Activated CD4-positive, alpha-beta T cell treated with anti-CD3 and anti-CD28 coated beads, Interleukin-2, amount 10 ng/mL, durations not matched to agents 7 days and 5 days (primary cell): ENCODE measurements around the gene OR6K3. TPM values are rescaled to one million over a fixed set of nuclear protein-coding genes. Genes with fewer than 3 reads are reported as not detected.

ENCODE experiments used
- CTCF ChIA-PET: fragments of 350-600 bp; sonication (Branson Sonifier 250); formaldehyde crosslinking; loops from one replicate; lab custom pipeline; 2021; ENCODE audit warnings: antibody characterized with exemption; lab: Charles Lee
- POLR2A ChIA-PET: fragments of 350-600 bp; sonication (Branson Sonifier 250); formaldehyde crosslinking; loops from one replicate; lab custom pipeline; 2021; ENCODE audit warnings: antibody characterized with exemption; lab: Charles Lee
- DNase-seq: peaks from one replicate; pipeline ENCODE4 v3.0.0-alpha.2; 2020
- H3K27ac Mint-ChIP-seq: one replicate; pipeline ENCODE4 v1.8.0; 2021; ENCODE audit warnings: mild to moderate bottlenecking, moderate library complexity, mixed read lengths
- H3K27me3 Mint-ChIP-seq: one replicate; pipeline ENCODE4 v1.8.0; 2021; ENCODE audit warnings: mixed read lengths
- H3K36me3 Mint-ChIP-seq: one replicate; pipeline ENCODE4 v1.8.0; 2021; ENCODE audit warnings: low read depth, mixed read lengths
- H3K4me1 Mint-ChIP-seq: one replicate; pipeline ENCODE4 v1.8.0; 2021; ENCODE audit warnings: mixed read lengths
- H3K4me3 Mint-ChIP-seq: one replicate; pipeline ENCODE4 v1.8.0; 2021; ENCODE audit warnings: mild to moderate bottlenecking, moderate library complexity, mixed read lengths
- H3K9me3 Mint-ChIP-seq: one replicate; pipeline ENCODE4 v1.8.0; 2021; ENCODE audit warnings: mixed read lengths
- total RNA-seq, 2 experiments: library from RNA; stranded (reverse); gene quantifications; one replicate each; pipeline ENCODE4 v1.2.3, GENCODE V29; 2021

The OR6K3 gene
- total RNA-seq, 2 experiments from 2014 or later, result not detected

DNA sequence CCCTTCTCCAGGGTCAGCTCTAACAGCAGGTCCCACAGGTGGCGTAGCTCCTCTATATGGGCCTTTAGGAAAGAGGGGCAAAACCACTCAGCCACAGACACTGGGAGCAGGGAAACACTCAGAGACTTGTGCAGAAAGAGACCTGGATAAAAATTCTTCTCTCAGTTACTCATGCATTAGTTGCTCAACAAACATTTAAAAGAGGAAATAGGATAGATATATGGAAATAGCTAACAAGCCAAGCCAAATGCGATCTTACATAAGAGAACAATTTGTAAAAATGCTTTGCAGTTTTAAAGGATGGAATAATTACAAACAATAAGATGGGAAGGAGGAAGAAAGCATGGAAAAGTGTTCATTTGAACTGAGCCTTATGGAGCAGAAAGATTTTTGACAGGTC is 38.9 kb downstream of the OR6K3 start:
- Mint-ChIP-seq H3K9me3 (no peaks in the 10 kb centered on the region), H3K4me1 (peaks cover 2% of the 10 kb centered on the region), H3K4me3 (no peak overlapping the region), H3K36me3 (no peaks in the 10 kb centered on the region), H3K27ac (no peak overlapping the region), H3K27me3 (peaks cover 17% of the 10 kb centered on the region)
- ChIA-PET POLR2A (no interaction called here), CTCF (no interaction called here)
- DNase-seq, result no peak

DNA sequence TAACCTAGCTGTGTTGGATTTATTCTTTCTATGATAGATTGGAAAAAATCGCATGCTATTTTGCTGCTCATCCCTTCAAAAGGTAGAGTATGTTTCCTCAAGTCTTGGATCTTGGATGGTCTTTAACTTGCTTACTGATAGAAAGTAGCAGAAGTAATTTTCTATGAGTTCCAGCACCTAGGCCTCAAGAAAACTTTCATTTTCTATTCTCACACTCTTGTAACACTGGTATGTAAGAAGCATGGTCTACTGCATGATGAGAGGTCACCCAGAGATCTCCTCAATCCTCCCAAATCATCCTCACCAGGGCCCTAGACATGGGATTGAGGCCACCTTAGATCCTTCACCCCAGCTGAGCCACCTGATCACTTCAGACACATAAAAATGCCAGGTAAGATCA is 41.2 kb downstream of the OR6K3 start:
- no peaks in the 10 kb centered on the region for H3K36me3 Mint-ChIP-seq
- H3K4me3 Mint-ChIP-seq, result no peak overlapping the region
- no peak for DNase-seq
- CTCF ChIA-PET, result interaction anchor here (1.4 kb wide), 1 partner anchor 19 kb away, joined by 3 read pairs; no protein-coding TSS in a partner anchor
- peaks cover 10% of the 10 kb centered on the region for H3K27me3 Mint-ChIP-seq
- H3K4me1 Mint-ChIP-seq, result peaks cover 2% of the 10 kb centered on the region
- no peaks in the 10 kb centered on the region for H3K9me3 Mint-ChIP-seq
- POLR2A ChIA-PET, result no interaction called here
- H3K27ac Mint-ChIP-seq, result no peak overlapping the region

DNA sequence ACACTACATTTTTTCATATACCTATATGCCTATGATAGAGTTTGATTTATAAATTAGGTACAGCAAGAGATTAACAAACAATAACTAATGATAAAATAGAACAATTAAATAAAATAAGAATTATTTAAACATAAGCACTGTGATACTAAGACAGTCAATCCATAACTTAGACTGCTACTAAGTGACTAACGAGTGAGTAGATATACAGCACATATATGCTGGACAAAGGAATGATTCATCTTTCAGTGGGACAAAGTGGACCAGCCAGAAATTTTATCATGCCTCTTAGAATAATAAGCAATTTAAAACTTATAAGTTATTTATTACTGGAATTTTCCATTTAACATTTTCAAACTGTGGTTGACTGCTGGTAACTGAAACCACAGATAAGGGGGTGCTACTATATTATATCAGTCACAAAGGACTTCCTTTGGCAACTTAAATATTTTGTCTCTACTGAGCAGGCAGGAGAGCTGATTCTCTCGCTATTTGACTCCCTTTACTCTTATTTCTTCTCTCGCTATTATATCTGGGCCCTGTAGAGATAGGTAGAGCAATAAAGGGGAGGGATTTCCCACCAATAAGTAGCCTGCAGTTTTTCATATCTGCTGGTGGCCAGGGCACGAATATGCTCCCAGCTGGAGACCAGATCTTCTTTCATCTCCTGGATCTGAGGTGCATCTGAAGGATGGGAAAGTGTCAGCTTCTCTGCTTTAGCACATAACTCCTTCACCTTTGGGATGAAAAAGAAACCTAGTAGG is 44.8 kb downstream of the OR6K3 start:
- CTCF ChIA-PET, result no interaction called here

DNA sequence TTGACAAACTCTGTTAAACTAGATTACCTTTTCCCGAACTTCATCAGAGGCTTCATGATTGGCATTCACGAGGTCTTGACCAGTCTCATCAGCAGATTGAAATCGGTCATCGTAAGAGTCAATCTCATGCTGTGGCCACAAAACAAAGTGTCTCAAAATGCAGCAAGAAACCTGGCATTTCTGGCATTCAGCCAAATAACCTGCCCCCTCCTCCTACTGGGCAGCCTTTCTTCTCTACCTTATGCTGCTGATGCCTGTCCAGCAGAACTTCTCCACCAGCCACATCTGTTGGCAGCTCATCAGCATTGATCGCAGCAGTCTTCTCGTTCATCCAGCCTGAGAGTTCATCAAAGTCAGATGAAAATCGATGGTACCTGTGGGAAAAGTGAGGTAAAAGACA is 46.2 kb downstream of the OR6K3 start:
- no peaks in the 10 kb centered on the region for H3K27me3 Mint-ChIP-seq
- peaks cover under 1% of the 10 kb centered on the region for H3K4me1 Mint-ChIP-seq
- no peaks in the 10 kb centered on the region for H3K9me3 Mint-ChIP-seq
- DNase-seq, result no peak
- H3K4me3 Mint-ChIP-seq, result no peak overlapping the region
- no peak overlapping the region for H3K27ac Mint-ChIP-seq
- POLR2A ChIA-PET, result no interaction called here
- H3K36me3 Mint-ChIP-seq, result no peaks in the 10 kb centered on the region
- CTCF ChIA-PET, result no interaction called here

More for the DNA sequence above, 44.8 kb downstream of the OR6K3 start:
- Mint-ChIP-seq H3K27ac (no peak overlapping the region), H3K27me3 (no peaks in the 10 kb centered on the region), H3K36me3 (no peaks in the 10 kb centered on the region), H3K9me3 (no peaks in the 10 kb centered on the region), H3K4me3 (no peak overlapping the region), H3K4me1 (peaks cover 2% of the 10 kb centered on the region)
- DNase-seq, result no peak
- POLR2A ChIA-PET, result no interaction called here

Other genes with a start within 250 kb of the OR6K3 start
- gene OR10R2, start 248.5 kb downstream of the OR6K3 start, total RNA-seq, result not detected
- not detected for gene OR6Y1, start 166.3 kb downstream of the OR6K3 start, total RNA-seq
- not detected for gene OR6P1, start 150.1 kb downstream of the OR6K3 start, total RNA-seq
- gene OR10X1, start 140.8 kb downstream of the OR6K3 start, total RNA-seq, result not detected
- gene OR10Z1, start 115.5 kb downstream of the OR6K3 start, total RNA-seq, result not detected
- not detected for gene SPTA1, start 34.0 kb downstream of the OR6K3 start, total RNA-seq
- gene OR6K2, start 20.1 kb downstream of the OR6K3 start, total RNA-seq, result not detected
- gene OR6K6, start 34.0 kb upstream of the OR6K3 start, total RNA-seq, result not detected
- not detected for gene OR6N1, start 51.5 kb upstream of the OR6K3 start, total RNA-seq
- not detected for gene OR6N2, start 60.5 kb upstream of the OR6K3 start, total RNA-seq
- gene MNDA, start 110.6 kb upstream of the OR6K3 start, total RNA-seq, result not detected
- 10 to 100 TPM; 18.8 to 25.2 TPM for gene PYHIN1, start 210.8 kb upstream of the OR6K3 start, total RNA-seq